AG04450 (cell line): ENCODE data around the gene RPN1. TPM values are rescaled to one million over a fixed set of nuclear protein-coding genes. Genes with fewer than 3 reads are reported as not detected.

ENCODE experiments used
- CTCF ChIA-PET: fragments of 300-600, 350-600 bp; formaldehyde crosslinking; extraction: SDS; loops from one replicate; lab custom pipeline; 2022; ENCODE audit warnings: antibody characterized with exemption, inconsistent platforms; lab: Charles Lee
- POLR2A ChIA-PET: fragments of 350-600 bp; formaldehyde crosslinking; extraction: SDS; loops from one replicate; lab custom pipeline; 2021; ENCODE audit warnings: antibody characterized with exemption, inconsistent platforms; lab: Yijun Ruan, JAX
- DNase-seq: peaks from one replicate; pipeline ENCODE4 v3.0.0-alpha.2; 2011; ENCODE audit warnings: low read depth, low spot score
- H3K27ac ChIP-seq: one replicate; pipeline ENCODE4 v1.5.1; 2012; ENCODE audit warnings: low read depth, low read length, control low read depth
- H3K27me3 ChIP-seq: one replicate; pipeline ENCODE4 v1.6.0; 2012; ENCODE audit warnings: low read length; ENCODE audit not compliant: control insufficient read depth, insufficient read depth
- H3K4me3 ChIP-seq: 2 replicates; pipeline ENCODE4 v1.5.1; 2011; ENCODE audit warnings: mild to moderate bottlenecking, low read depth, low read length, control low read depth
- H3K9me3 ChIP-seq: 2 replicates; pipeline ENCODE4 v1.5.1; 2012; ENCODE audit warnings: low read length; ENCODE audit not compliant: control insufficient read depth, insufficient read depth
- CTCF ChIP-seq: IDR thresholded peaks from 2 replicates; pipeline ENCODE4 v1.5.1; 2011; ENCODE audit warnings: low read depth, low read length, control low read depth, inconsistent platforms
- polyA plus RNA-seq: library from polyadenylated mRNA; depleted of rRNA; stranded (reverse); fragments of >200 nt; gene quantifications from 2 replicates; pipeline ENCODE4 v1.2.3, GENCODE V29; 2011

RPN1 gene
- polyA plus RNA-seq, 1 experiment = 458 TPM

DNA sequence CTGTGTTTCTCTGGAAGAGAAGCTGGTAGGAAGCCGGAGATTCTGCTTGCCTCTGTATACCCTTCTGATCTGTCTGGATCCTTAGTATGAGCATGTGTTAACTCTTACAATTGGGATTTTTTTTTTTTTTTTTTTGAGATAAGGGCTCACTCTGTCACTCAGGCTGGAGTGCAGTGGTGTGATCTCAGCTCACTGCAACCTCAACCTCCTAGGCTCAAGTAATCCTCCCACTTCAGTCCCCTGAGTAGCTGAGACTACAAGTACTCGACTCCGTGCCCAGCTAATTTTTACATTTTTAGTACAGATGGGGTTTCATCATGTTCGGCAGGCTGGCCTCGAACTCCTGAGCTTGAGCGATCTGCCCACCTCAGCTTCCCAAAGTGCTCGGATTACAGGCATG, 44.5 kb downstream of the RPN1 start:
- TF ChIP-seq CTCF = no peak
- ChIA-PET POLR2A (interaction anchor here (0.7 kb wide), 1 partner anchor 273 kb away, joined by 5 read pairs; the partner anchor contains the start of gene ACAD9), CTCF (interaction anchor here (0.7 to 5.3 kb wide), 4 partner anchors 10 to 299 kb away, joined by 6 to 56 read pairs (median 10); no protein-coding TSS in a partner anchor)
- Histone ChIP-seq H3K9me3 (no peaks in the 10 kb centered on the region; the same call in 1 of the 2 replicates), H3K27ac (no peak overlapping the region), H3K27me3 (no peaks in the 10 kb centered on the region), H3K4me3 (no peak overlapping the region)
- no peak for DNase-seq

GRCh38 chr3:128605091-128606046, 45.2 kb downstream of the RPN1 start:
- TF ChIP-seq CTCF = no peak
- Histone ChIP-seq H3K27me3 (no peaks in the 10 kb centered on the region), H3K9me3 (no peaks in the 10 kb centered on the region; the same call in 1 of the 2 replicates), H3K4me3 (no peak overlapping the region), H3K27ac (no peak overlapping the region)
- DNase-seq = no peak
- ChIA-PET CTCF (interaction anchor here (2.3 to 5.3 kb wide), 2 partner anchors 12 to 179 kb away, joined by 11 to 56 read pairs; no protein-coding TSS in a partner anchor), POLR2A (interaction anchor here (0.7 kb wide), 2 partner anchors 274 to 377 kb away, joined by 3 to 5 read pairs; partner anchors contain the start of gene ACAD9)

DNA sequence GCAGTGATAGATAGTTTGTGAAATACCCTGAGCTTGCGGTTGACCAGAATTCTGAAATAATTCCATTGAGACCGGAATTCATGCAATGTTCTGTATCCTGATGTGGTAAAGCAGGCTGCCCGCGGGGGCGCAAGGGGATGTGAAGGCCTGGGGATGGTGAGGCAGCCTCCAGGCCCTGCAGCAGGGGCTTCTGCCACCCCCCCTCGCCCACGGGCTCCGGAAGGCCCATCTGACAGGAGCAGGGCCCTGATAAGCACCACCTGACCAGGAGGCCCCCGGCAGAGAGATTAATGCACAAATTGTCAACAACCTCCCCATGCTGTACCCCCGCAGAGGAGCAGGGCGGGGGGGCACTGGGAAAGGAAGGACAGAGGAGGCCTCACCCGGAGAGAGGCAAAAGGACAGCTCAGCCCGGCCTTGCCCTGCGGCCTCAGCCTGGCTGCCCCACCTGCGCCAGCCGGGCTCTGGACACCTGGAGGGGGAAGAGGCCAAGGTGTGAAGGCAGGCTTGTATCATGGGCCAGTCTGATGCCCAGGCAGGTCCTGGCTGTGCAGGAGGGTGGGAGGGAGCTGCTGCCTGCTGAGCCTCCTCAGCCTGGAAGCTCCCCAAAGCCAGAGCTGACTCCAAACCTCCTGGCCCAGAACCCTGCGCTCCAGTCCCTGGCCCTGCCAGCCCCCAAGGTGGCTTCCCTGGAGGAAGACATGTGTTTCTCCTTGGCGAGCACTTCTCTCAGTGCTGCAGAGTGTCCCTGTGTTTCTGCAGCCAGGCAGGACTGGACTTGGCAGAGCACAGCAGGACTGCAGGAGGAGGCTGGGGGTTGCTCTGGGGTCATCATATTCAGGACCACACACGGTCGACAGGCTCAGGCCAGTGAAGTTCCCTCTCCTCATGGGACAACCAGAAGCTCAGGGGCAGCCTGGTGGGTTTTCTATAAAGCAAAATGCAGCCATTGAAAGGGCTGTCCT, 46.5 kb downstream of the RPN1 start:
- DNase-seq = no peak
- Histone ChIP-seq H3K9me3 (no peaks in the 10 kb centered on the region; the same call in 1 of the 2 replicates), H3K27me3 (no peaks in the 10 kb centered on the region), H3K27ac (no peak overlapping the region), H3K4me3 (no peak overlapping the region)
- CTCF ChIA-PET = interaction anchor here (1.4 kb wide), 1 partner anchor 14 kb away, joined by 5 read pairs; no protein-coding TSS in a partner anchor
- TF ChIP-seq CTCF = no peak
- POLR2A ChIA-PET = no interaction called here

- POLR2A ChIA-PET = no interaction called here
- Histone ChIP-seq H3K27me3 (no peaks in the 10 kb centered on the region), H3K4me3 (no peak overlapping the region), H3K9me3 (no peaks in the 10 kb centered on the region; the same call in 1 of the 2 replicates), H3K27ac (no peak overlapping the region)
- no peak for DNase-seq
- CTCF ChIA-PET = interaction anchor here (1.4 kb wide), 1 partner anchor 14 kb away, joined by 5 read pairs; no protein-coding TSS in a partner anchor
- TF ChIP-seq CTCF = no peak
Observed at GRCh38 chr3:128603313-128603712, 47.3 kb downstream of the RPN1 start.
